GM18498 (cell line): ENCODE results near the gene GBX2.

Experiments used
- ATAC-seq: cut with Tn5 transposase; IDR thresholded peaks from one replicate; pipeline ENCODE4 v1.9.1; 2021; ENCODE audit warnings: mild to moderate bottlenecking, moderate library complexity; ENCODE audit not compliant: unreplicated experiment

Gene GBX2

GRCh38 chr2:236169151-236169721 lies 1.1 kb upstream of the GBX2 start:
- ATAC-seq = no peak

GRCh38 chr2:236167297-236168109 lies 683 bp downstream of the GBX2 start:
- no peak for ATAC-seq

DNA sequence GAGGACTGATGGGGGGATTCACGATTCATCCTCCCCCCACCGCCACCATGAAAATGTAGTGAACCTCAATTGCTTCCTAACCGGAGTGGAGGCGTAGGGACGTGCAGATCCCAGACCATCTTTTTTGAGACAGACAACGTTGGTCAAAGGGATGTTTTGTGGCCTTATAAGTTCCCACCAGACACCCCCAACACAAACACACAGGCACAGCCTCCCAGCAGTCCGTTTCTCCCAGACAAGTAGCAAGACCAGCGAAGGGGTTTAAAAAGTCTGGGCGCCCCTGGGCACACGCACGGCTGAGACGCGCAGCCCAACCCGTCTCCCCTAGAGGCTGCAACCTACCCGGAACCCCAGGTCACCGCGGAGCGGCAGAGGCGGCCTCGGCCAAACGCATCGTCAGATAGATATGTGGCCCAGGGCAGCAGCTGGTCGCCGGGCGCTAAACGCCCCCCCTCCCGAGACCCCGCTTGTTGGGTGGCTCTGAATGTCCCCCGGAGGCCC lies 1.3 kb downstream of the GBX2 start:
- no peak for ATAC-seq

DNA sequence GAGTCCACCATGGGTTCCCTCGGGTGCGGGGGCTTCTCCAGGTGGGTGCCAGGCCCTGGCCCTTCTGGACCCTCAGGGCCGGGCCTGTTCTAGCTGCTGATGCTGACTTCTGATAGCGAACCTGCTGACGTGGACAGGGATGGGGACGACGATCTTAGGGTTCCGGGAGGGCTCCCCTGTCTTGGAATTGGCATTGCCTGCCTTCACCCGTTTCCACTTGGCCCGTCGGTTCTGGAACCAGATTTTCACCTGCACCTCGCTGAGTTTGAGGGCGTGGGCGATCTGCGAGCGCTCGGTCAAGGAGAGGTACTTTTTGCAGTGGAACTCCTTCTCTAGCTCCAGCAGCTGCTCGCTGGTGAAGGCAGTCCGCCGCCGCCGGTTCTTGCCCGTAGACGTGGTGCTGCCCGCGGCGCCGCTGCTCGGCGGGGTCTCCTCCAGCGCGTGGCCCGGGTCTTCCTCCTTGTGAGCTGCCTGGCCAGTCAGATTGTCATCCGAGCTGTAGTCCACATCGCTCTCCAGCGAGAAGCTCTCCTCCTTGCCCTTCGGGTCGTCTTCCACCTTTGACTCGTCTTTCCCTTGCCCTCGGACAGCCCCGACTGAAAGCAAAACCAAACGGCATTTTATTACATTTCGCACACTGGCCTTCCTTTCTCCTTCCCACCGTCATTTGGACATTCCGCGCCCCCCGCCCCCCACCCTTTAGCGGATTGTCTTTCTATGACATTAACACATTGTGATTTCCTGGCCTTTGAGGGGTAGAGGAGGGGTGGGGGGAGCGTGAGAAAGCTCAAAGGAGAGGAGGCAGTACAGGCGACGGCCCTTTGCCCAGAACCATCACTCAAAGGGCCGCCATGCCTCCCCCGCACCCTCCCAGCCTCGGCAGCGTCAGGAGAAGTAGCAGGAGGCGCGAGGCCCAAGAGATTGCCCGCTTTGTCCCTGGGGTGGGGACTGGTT lies 2.1 kb downstream of the GBX2 start:
- ATAC-seq = no peak

GRCh38 chr2:236164925-236165841 lies 3.0 kb downstream of the GBX2 start:
- no peak for ATAC-seq

- no peak for ATAC-seq
These were observed 3.8 kb downstream of the GBX2 start for GRCh38 chr2:236164201-236164924.

- no peak for ATAC-seq
These were observed 4.5 kb downstream of the GBX2 start for GRCh38 chr2:236163471-236164200.

- ATAC-seq = no peak
These were observed 5.2 kb downstream of the GBX2 start for GRCh38 chr2:236162882-236163470.

DNA sequence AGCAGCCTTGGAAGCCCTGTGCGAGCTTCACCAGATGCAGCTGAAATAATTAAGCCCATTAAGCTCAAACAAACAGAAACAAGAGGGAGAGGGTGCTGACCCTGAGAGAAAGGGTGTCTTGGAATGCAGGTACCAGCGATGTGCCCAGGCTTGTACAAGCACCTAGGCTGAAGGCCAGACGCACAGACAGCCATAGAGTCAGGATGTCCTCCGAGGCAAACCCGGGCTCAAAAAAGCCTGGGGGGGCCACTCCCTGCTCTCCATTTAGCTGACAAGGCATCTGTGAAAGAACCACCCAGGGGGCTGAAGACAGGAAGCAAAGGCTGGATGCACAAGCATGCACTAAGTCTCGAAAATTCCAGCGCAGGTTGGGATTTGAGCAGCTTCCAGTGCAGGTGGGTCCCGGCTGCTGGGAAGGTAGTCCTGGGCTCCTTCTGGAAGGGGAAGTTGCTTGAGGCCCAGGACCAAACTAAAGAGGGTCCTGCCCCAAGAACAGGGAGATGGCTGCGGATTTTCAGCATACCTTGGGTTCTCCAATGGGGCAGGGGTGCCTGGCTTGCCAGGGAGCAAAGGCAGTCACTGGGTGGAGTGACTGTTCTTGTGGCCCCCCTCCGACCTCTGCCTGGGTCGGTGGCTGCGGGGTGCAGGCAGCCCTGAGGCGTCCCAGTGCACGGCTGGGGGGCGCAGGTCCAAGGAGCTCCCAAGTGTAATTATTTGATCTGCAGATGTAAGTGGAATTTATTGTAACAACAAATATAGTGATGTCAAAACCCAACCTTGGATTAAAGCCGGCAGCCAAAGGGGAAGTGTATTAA lies 5.9 kb downstream of the GBX2 start:
- no peak for ATAC-seq

GRCh38 chr2:236161531-236161930 lies 6.7 kb downstream of the GBX2 start:
- ATAC-seq = no peak

DNA sequence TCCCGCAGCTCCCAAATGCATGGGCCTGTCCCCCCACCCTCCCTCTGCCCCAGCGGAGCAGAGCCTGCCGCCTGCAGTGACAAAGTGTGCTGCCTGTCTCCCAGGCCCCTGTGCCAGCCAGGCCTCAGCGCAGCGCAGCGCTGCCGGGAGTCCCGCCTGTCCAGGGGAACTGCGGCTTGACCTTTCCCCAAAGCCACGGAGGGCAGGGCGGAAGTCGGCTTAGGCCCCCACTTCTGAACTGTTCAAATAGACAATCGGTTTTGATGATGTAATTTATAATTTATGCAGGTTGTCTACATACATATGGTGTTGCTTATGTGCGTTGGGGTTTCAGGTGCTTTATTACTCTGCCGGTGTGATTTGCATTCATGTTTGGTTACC lies 7.1 kb downstream of the GBX2 start:
- no peak for ATAC-seq

DNA sequence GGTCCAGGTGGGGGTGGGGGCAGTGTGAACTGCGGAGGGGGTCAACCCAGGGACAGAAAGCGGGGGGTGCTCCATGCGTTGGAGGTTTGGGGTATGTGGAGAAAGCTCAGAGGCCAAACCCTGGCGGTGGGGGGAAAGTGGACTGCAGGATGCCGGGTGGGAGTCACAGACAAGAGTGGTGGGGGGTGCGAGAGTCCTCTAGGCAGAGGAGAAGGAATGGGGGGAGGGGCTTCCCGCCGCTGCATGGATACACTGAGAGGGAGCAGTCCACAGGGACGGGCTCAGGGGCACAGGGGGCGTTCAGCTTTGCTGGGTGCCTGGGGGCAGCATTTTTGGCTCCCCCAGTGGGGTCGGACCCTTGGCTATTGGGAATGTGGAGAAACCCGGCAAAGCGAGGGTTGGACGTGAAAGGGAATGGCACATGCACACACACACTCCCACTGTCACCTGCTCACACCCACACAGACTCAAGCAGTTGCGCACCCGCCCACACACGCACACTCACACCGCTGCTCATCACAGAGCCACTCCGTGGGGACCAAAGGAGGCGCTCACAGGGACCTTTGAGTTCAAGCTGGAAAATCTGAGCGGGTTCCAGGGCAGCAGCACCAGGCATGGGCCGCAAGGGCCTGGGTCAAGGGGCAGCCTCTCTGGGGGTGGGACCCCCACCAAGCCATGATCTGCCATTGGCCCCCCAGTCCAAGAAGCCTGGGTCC lies 7.7 kb downstream of the GBX2 start:
- no peak for ATAC-seq

GRCh38 chr2:236159778-236160170 lies 8.4 kb downstream of the GBX2 start:
- ATAC-seq = no peak

GRCh38 chr2:236158969-236159777 lies 9.0 kb downstream of the GBX2 start:
- no peak for ATAC-seq

DNA sequence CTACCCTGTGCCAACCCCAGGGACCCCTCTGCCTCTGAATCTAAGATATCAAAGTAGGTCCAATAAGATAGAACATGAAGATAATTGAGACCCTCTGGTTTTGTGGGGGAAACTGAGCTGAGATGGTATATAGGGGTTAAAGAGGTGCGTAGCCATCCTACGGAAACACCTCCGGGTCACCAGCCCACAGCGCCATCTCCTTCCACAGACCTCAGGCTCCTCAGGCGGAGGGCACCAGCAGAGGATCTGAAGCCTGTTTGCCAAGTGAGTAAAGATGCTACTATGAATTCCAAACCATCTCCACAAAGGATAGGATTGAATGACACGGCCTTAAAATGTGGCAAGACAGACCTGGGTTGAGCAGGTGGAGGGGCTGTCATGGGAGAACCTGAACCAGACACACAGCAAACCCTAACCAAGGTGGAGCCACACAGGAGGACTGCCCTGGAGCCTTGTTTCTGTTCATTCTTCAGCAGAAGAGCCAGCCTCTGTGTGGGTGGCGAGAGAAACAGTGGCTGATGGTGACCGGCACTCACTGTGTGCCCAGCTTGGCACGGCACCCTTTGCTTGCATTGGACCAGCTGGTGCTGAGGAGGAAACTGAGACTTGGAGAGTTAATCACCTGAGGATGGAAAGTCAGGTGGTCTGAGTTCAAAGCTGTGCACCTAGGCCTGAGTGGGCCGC lies 10.2 kb downstream of the GBX2 start:
- ATAC-seq = no peak

DNA sequence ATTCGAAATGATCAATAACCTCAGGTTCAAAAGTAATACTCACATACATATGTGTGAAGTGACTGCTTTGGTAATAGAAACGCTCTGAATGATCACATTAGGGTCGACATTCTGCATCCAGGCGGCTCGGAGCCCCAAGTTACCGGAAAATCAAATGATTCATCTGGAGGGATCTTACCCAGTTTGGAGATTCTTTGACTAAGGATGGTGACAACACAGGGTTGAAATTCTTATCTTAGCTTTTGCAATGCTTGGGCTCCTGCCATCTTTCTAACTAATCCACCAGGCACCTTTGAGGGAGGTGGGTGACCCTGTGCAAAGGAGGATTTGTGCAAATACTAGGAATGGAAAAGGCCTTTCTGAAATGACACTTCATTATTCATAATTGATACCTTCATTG lies 10.8 kb downstream of the GBX2 start:
- ATAC-seq = no peak
